Omental fat pad (tissue), 4 donors: ENCODE results near the gene XPO4. TPM values are rescaled to one million over a fixed set of nuclear protein-coding genes. Genes with fewer than 3 reads are reported as not detected.
"Not testable (repeated sequence)": the region's sequence is repeated elsewhere in the genome, so short reads cannot be mapped to it uniquely, and the experiment has no call there.

Source experiments
- ATAC-seq: fragments of 150-250 bp; one replicate; pipeline ENCODE4 v1.9.1; 2016; ENCODE audit warnings: mild to moderate bottlenecking, moderate library complexity; ENCODE audit not compliant: low FRiP score
- DNase-seq: peaks from one replicate; pipeline ENCODE4 v3.0.0-alpha.2; 2019; ENCODE audit warnings: low spot score
- CTCF ChIP-seq, 3 donors: fragments of 450-650 bp; IDR thresholded peaks; one replicate each; pipeline ENCODE4 v1.5.1; 2016 to 2017; ENCODE audit warnings: antibody characterized with exemption in 3 of 3, mild to moderate bottlenecking in 3 of 3, moderate library complexity in 2 of 3
- total RNA-seq, 4 donors: library from RNA; depleted of rRNA; stranded (reverse); fragments of >200 nt; gene quantifications; one replicate each; pipeline ENCODE4 v1.1.0, GENCODE V29; 2016

Gene XPO4
- total RNA-seq, 4 donors from 2014 or later, result 14.5 to 24.5 (median 15.1) TPM

GRCh38 chr13:20904908-20905307 is 2.4 kb upstream of the XPO4 start:
- no peak for ATAC-seq
- TF ChIP-seq CTCF (IDR thresholded peaks at IDR 0.05), result no peak

GRCh38 chr13:20903164-20903475 is 574 bp upstream of the XPO4 start:
- ATAC-seq (no peak), DNase-seq (no peak)
- no peak for TF ChIP-seq CTCF (IDR thresholded peaks at IDR 0.05)

More at GRCh38 chr13:20904908-20905307, 2.4 kb upstream of the XPO4 start:
- no peak for DNase-seq

- TF ChIP-seq CTCF (IDR thresholded peaks at IDR 0.05), result no peak
- ATAC-seq, result peak; percentile 50
- DNase-seq, result no peak
Observed at GRCh38 chr13:20901668-20902437, 693 bp downstream of the XPO4 start.

GRCh38 chr13:20894245-20894644 is 8.3 kb downstream of the XPO4 start:
- TF ChIP-seq CTCF (IDR thresholded peaks at IDR 0.05), result no peak
- ATAC-seq, result no peak
- DNase-seq, result no peak

- ATAC-seq, result no peak
- no peak for TF ChIP-seq CTCF (IDR thresholded peaks at IDR 0.05)
- no peak for DNase-seq
Observed at GRCh38 chr13:20891768-20892167, 10.8 kb downstream of the XPO4 start.

- no peak for TF ChIP-seq CTCF (IDR thresholded peaks at IDR 0.05)
- ATAC-seq (no peak), DNase-seq (no peak)
Observed at GRCh38 chr13:20891034-20891433, 11.5 kb downstream of the XPO4 start.

- ATAC-seq, DNase-seq: not testable (repeated sequence)
Observed at GRCh38 chr13:20890540-20890939, 12.0 kb downstream of the XPO4 start.
